Osteocyte (in vitro differentiated cells): Measurements from ENCODE around the gene CMPK2. TPM values are rescaled to one million over a fixed set of nuclear protein-coding genes. Genes with fewer than 3 reads are reported as not detected.

Experiments
- DNase-seq: peaks from one replicate; pipeline ENCODE4 v3.0.0; 2021; ENCODE audit warnings: mixed read lengths; ENCODE audit not compliant: unreplicated experiment; ENCODE audit errors: extremely low spot score
- H3K27ac Mint-ChIP-seq: one replicate; pipeline ENCODE4 v1.8.0; 2021; ENCODE audit warnings: mild to moderate bottlenecking, mixed read lengths; ENCODE audit not compliant: unreplicated experiment
- H3K27me3 Mint-ChIP-seq: one replicate; pipeline ENCODE4 v1.8.0; 2021; ENCODE audit warnings: mixed read lengths; ENCODE audit not compliant: unreplicated experiment
- H3K36me3 Mint-ChIP-seq: one replicate; pipeline ENCODE4 v1.8.0; 2021; ENCODE audit warnings: mixed read lengths; ENCODE audit not compliant: unreplicated experiment
- H3K4me1 Mint-ChIP-seq: one replicate; pipeline ENCODE4 v1.8.0; 2021; ENCODE audit warnings: mixed read lengths; ENCODE audit not compliant: unreplicated experiment
- H3K4me3 Mint-ChIP-seq: one replicate; pipeline ENCODE4 v1.8.0; 2021; ENCODE audit warnings: mild to moderate bottlenecking, moderate library complexity, mixed read lengths; ENCODE audit not compliant: unreplicated experiment
- H3K9me3 Mint-ChIP-seq: one replicate; pipeline ENCODE4 v1.8.0; 2021; ENCODE audit warnings: mixed read lengths; ENCODE audit not compliant: unreplicated experiment
- total RNA-seq: library from RNA; stranded (reverse); gene quantifications from 2 replicates; pipeline ENCODE4 v1.2.1, GENCODE V29; 2021
- TF ChIP-seq, protein P1 (sequence below): fragments of 200-600 bp; sonication (generic); IDR thresholded peaks from 2 replicates; pipeline ENCODE4 v1.5.0; 2021; ENCODE audit warnings: antibody characterized with exemption, mild to moderate bottlenecking, moderate library complexity

CMPK2 gene
- total RNA-seq, 1 donor from 2014 or later: 1.1 TPM

DNA sequence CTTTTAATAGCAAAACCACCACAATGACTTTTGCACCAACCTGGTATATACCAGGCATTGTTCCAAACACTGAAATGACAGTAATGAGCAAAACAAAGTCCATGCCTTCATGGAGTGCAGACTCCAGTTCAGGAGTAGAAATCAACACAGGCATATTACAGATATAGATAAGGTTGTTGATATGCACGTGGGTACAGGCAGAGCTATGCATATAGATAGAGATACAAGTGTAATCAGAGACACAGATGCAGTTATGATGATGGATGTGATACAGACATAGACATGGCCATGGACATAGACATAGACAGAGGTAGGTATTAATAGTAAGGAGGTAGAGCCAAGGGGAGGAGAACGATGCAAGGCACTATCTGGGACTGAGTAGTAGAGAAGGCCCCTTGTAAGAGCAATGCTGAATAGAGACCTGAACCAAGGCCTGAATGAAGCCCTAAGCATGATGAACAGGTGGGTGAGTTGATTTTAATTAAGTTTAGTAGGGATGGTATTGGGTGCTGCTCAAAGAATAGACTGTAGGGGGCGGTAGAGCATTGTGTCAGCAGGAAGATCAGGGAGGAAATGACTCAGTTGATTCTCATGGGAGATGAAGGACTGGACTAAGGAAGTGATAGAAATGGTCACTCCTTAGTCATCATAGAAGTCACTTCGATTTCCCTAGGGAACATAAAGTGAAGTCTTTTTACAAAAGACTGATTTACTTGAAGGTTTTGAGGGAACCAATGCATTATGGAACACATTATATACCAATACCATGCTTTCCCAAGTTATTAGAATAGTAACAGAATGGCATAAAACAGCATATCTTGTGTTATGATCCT lies 39.4 kb downstream of the CMPK2 start:
- Mint-ChIP-seq H3K4me3 (no peak overlapping the region), H3K36me3 (no peaks in the 10 kb centered on the region), H3K27ac (no peak overlapping the region), H3K27me3 (no peaks in the 10 kb centered on the region), H3K9me3 (peaks cover 6% of the 10 kb centered on the region), H3K4me1 (peaks cover 9% of the 10 kb centered on the region)
- no peak for DNase-seq
- TF ChIP-seq, protein P1, sequence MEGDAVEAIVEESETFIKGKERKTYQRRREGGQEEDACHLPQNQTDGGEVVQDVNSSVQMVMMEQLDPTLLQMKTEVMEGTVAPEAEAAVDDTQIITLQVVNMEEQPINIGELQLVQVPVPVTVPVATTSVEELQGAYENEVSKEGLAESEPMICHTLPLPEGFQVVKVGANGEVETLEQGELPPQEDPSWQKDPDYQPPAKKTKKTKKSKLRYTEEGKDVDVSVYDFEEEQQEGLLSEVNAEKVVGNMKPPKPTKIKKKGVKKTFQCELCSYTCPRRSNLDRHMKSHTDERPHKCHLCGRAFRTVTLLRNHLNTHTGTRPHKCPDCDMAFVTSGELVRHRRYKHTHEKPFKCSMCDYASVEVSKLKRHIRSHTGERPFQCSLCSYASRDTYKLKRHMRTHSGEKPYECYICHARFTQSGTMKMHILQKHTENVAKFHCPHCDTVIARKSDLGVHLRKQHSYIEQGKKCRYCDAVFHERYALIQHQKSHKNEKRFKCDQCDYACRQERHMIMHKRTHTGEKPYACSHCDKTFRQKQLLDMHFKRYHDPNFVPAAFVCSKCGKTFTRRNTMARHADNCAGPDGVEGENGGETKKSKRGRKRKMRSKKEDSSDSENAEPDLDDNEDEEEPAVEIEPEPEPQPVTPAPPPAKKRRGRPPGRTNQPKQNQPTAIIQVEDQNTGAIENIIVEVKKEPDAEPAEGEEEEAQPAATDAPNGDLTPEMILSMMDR: peak; percentile 38

GRCh38 chr2:6824962-6825361 lies 40.7 kb downstream of the CMPK2 start:
- Mint-ChIP-seq H3K27ac (no peak overlapping the region), H3K27me3 (no peaks in the 10 kb centered on the region), H3K4me3 (no peak overlapping the region), H3K9me3 (no peaks in the 10 kb centered on the region), H3K36me3 (no peaks in the 10 kb centered on the region), H3K4me1 (peaks cover 9% of the 10 kb centered on the region)
- DNase-seq: no peak
- TF ChIP-seq, protein P1: no peak

DNA sequence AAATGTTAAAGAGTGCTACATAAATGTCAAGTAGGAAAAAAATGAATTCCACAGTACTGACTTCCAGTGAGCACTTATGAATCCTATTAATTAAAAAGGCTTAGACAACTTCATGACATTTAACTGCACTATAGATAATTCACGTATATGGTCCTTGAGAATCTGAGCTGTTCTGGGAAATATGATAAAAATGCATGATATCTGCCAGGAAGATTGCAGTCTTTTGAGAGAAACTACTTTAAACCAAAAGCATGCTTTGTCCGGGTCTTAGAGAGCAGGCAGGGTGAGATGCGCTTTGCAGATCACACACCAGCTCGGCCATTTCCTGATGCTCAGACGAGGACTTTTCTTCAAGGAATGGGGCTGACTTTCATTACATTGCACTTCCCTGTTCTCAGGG lies 42.6 kb downstream of the CMPK2 start:
- TF ChIP-seq, protein P1: no peak
- DNase-seq: no peak
- Mint-ChIP-seq H3K4me1 (peaks cover 7% of the 10 kb centered on the region), H3K4me3 (no peak overlapping the region), H3K27me3 (no peaks in the 10 kb centered on the region), H3K27ac (no peak overlapping the region), H3K36me3 (no peaks in the 10 kb centered on the region), H3K9me3 (no peaks in the 10 kb centered on the region)

GRCh38 chr2:6822406-6822805 lies 43.3 kb downstream of the CMPK2 start:
- peaks cover under 1% of the 10 kb centered on the region for H3K4me1 Mint-ChIP-seq

More at GRCh38 chr2:6822406-6822805, 43.3 kb downstream of the CMPK2 start:
- Mint-ChIP-seq H3K27ac (no peak overlapping the region), H3K36me3 (no peaks in the 10 kb centered on the region), H3K9me3 (no peaks in the 10 kb centered on the region), H3K4me3 (no peak overlapping the region), H3K27me3 (no peaks in the 10 kb centered on the region)
- DNase-seq: no peak
- TF ChIP-seq, protein P1: no peak
